ENCODE measurements around the gene FBXL16.

The FBXL16 gene

GRCh38 chr16:660132-660458 is 45.5 kb downstream of the FBXL16 start:
- DNase-seq = no peak

GRCh38 chr16:659618-660017 is 46.0 kb downstream of the FBXL16 start:
- no peak for DNase-seq

- DNase-seq = no peak
Observed at GRCh38 chr16:658679-659571, 46.7 kb downstream of the FBXL16 start.

- DNase-seq = no peak
Observed at GRCh38 chr16:657487-657886, 48.1 kb downstream of the FBXL16 start.

- no peak for DNase-seq
Observed at GRCh38 chr16:654034-654433, 51.6 kb downstream of the FBXL16 start.

- no peak for DNase-seq
Observed at GRCh38 chr16:652454-653305, 52.9 kb downstream of the FBXL16 start.

GRCh38 chr16:651844-652243 is 53.8 kb downstream of the FBXL16 start:
- DNase-seq = no peak

- DNase-seq = no peak
Observed at GRCh38 chr16:649631-650030, 56.0 kb downstream of the FBXL16 start.

- DNase-seq = peak; percentile 94
Observed at GRCh38 chr16:648781-649589, 56.6 kb downstream of the FBXL16 start, which contains the start of gene WDR90. Gene WDR90 (plus strand): TSS chr16:649365. CDS start chr16:649417, 52 bp downstream.

GRCh38 chr16:648071-648780 is 57.4 kb downstream of the FBXL16 start:
- DNase-seq = peak; percentile 61

- DNase-seq = no peak
Observed at GRCh38 chr16:647173-647902, 58.3 kb downstream of the FBXL16 start.

GRCh38 chr16:646679-647172 is 58.9 kb downstream of the FBXL16 start:
- DNase-seq = no peak

GRCh38 chr16:645852-646678 is 59.5 kb downstream of the FBXL16 start:
- no peak for DNase-seq

- no peak for DNase-seq
Observed at GRCh38 chr16:644556-644955, 61.0 kb downstream of the FBXL16 start.

GRCh38 chr16:643050-643368 is 62.6 kb downstream of the FBXL16 start:
- DNase-seq = no peak

All from activated naive CD4-positive, alpha-beta T cell treated with anti-CD3 and anti-CD28 coated beads, Interleukin-2, amount 50 U/mL, for 16 hours (primary cell).